ENCODE results near the gene CDH4.

The CDH4 gene

DNA sequence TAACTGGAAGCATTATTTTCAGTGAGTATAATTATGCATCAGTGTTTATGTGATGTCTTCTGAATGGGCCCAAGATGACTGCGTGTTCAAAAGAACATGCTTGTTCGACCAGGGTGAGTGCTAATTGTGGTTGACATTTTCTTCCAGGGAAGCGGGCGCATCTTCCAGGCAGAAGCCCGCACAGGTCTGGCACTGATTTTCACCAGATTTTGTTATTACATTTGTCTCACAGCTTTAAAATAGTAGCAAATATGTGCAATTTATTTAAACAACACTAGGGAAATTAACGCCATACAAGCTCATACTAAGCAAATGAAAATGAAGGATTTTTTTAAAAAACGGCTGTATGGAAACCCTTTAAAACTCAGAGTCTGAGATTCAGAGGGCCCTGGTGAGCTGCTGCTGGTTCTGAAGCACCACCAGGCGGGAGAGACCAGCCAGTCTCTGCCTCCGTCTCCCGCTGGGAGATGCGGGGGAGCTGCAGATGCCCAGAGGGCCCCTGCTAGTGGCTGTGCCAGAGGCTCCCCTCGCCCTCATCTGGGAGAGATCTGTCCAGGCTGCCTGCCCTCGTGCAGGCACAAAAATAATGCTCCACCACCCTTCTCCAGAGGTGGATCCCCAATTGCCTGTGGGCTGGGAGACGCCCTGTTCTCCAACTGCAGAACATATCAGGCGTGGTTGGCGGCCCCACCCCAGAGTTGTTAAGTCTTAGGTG, 516.7 kb downstream of the CDH4 start:
- no peaks in the 10 kb centered on the region for H3K9me3 ChIP-seq (replicated peaks in 1 of 2; ENCODE audit: control insufficient read depth in 2 of 2, insufficient read depth in 1 of 2, low read depth in 1 of 2, low read length in 2 of 2)
- H3K4me1 ChIP-seq (ENCODE audit: control insufficient read depth in 2 of 2, insufficient read depth in 1 of 2, low read depth in 1 of 2, low read length in 2 of 2), result no peaks in the 10 kb centered on the region
- H2AFZ ChIP-seq (ENCODE audit: low read length), result no peak overlapping the region
- no peak overlapping the region for H3K4ac ChIP-seq (ENCODE audit: low read length)
- WGBS, 2 donors (ENCODE audit: extremely low coverage in 2 of 2, insufficient read length in 2 of 2, insufficient replicate concordance in 1 of 2), result no CpG with 5 or more reads among the region's 16 CpGs
- H3K4me2 ChIP-seq (ENCODE audit: insufficient read depth, low read length, poor library complexity, severe bottlenecking), result no peak overlapping the region
- no peak for DNase-seq (ENCODE audit: low spot score)
- no peak overlapping the region for H2BK5ac ChIP-seq (ENCODE audit: low read length)
- no peak overlapping the region for H2BK12ac ChIP-seq (ENCODE audit: low read length)
- H2BK120ac ChIP-seq (ENCODE audit: low read depth, low read length), result no peak overlapping the region
- no peaks in the 10 kb centered on the region for H3K79me1 ChIP-seq (ENCODE audit: low read depth, low read length)
- no peak overlapping the region for H3K4me3 ChIP-seq (ENCODE audit: low read length in 2 of 2)
- H3K9ac ChIP-seq (ENCODE audit: low read depth, low read length, poor library complexity), result no peak overlapping the region
- H3K36me3 ChIP-seq (replicated peaks in 1 of 2; ENCODE audit: control insufficient read depth in 2 of 2, insufficient read depth in 2 of 2, low read length in 2 of 2), result no peaks in the 10 kb centered on the region
- H3K23ac ChIP-seq (ENCODE audit: low read depth, low read length, poor library complexity), result no peak overlapping the region
- H3K14ac ChIP-seq (ENCODE audit: low read length), result no peak overlapping the region
- H3K27ac ChIP-seq (replicated peaks; ENCODE audit: low read length), result no peak overlapping the region
- no peak overlapping the region for H4K8ac ChIP-seq (ENCODE audit: low read depth, low read length)
- H3K18ac ChIP-seq (ENCODE audit: low read length), result no peak overlapping the region
- H3K27me3 ChIP-seq (ENCODE audit: control insufficient read depth in 3 of 3, insufficient read depth in 3 of 3, low read depth in 1 of 3, low read length in 3 of 3), result no peaks in the 10 kb centered on the region
- H4K91ac ChIP-seq (ENCODE audit: low read depth, low read length, poor library complexity), result no peak overlapping the region
- no peak overlapping the region for H2AK5ac ChIP-seq (ENCODE audit: low read depth, low read length)
- H2BK15ac ChIP-seq (ENCODE audit: low read length), result no peak overlapping the region

GRCh38 chr20:61769286-61769832, 517.3 kb downstream of the CDH4 start:
- WGBS, 2 donors (ENCODE audit: extremely low coverage in 2 of 2, insufficient read length in 2 of 2, insufficient replicate concordance in 1 of 2), result no CpG with 5 or more reads among the region's 11 CpGs
- no peak for DNase-seq (ENCODE audit: low spot score)
- no peak overlapping the region for H4K91ac ChIP-seq (ENCODE audit: low read depth, low read length, poor library complexity)

GRCh38 chr20:61770113-61770585, 518.1 kb downstream of the CDH4 start:
- Histone ChIP-seq H2BK5ac (ENCODE audit: low read length) (no peak overlapping the region), H2AFZ (ENCODE audit: low read length) (no peak overlapping the region), H3K14ac (ENCODE audit: low read length) (no peak overlapping the region), H2AK5ac (ENCODE audit: low read depth, low read length) (no peak overlapping the region), H3K27ac (replicated peaks; ENCODE audit: low read length) (no peak overlapping the region), H2BK12ac (ENCODE audit: low read length) (no peak overlapping the region), H4K8ac (ENCODE audit: low read depth, low read length) (no peak overlapping the region), H3K79me1 (ENCODE audit: low read depth, low read length) (no peaks in the 10 kb centered on the region), H2BK120ac (ENCODE audit: low read depth, low read length) (no peak overlapping the region), H3K27me3 (ENCODE audit: control insufficient read depth in 3 of 3, insufficient read depth in 3 of 3, low read depth in 1 of 3, low read length in 3 of 3) (no peaks in the 10 kb centered on the region), H3K4ac (ENCODE audit: low read length) (no peak overlapping the region), H3K9me3 (replicated peaks in 1 of 2; ENCODE audit: control insufficient read depth in 2 of 2, insufficient read depth in 1 of 2, low read depth in 1 of 2, low read length in 2 of 2) (no peaks in the 10 kb centered on the region), H3K4me1 (ENCODE audit: control insufficient read depth in 2 of 2, insufficient read depth in 1 of 2, low read depth in 1 of 2, low read length in 2 of 2) (peaks cover 0 to 2% of the 10 kb centered on the region in 2 donors), H3K9ac (ENCODE audit: low read depth, low read length, poor library complexity) (no peak overlapping the region), H3K4me3 (ENCODE audit: low read length in 2 of 2) (no peak overlapping the region), H3K4me2 (ENCODE audit: insufficient read depth, low read length, poor library complexity, severe bottlenecking) (no peak overlapping the region), H4K91ac (ENCODE audit: low read depth, low read length, poor library complexity) (no peak overlapping the region), H2BK15ac (ENCODE audit: low read length) (no peak overlapping the region), H3K36me3 (replicated peaks in 1 of 2; ENCODE audit: control insufficient read depth in 2 of 2, insufficient read depth in 2 of 2, low read length in 2 of 2) (no peaks in the 10 kb centered on the region), H3K18ac (ENCODE audit: low read length) (no peak overlapping the region), H3K23ac (ENCODE audit: low read depth, low read length, poor library complexity) (no peak overlapping the region)
- DNase-seq (ENCODE audit: low spot score), result no peak
- no CpG with 5 or more reads among the region's 16 CpGs for WGBS, 2 donors (ENCODE audit: extremely low coverage in 2 of 2, insufficient read length in 2 of 2, insufficient replicate concordance in 1 of 2)

More at GRCh38 chr20:61769286-61769832, 517.3 kb downstream of the CDH4 start:
- H3K4me1 ChIP-seq (ENCODE audit: control insufficient read depth in 2 of 2, insufficient read depth in 1 of 2, low read depth in 1 of 2, low read length in 2 of 2), result peaks cover 0 to 2% of the 10 kb centered on the region in 2 donors
- no peak overlapping the region for H2BK120ac ChIP-seq (ENCODE audit: low read depth, low read length)
- H4K8ac ChIP-seq (ENCODE audit: low read depth, low read length), result no peak overlapping the region
- H3K36me3 ChIP-seq (replicated peaks in 1 of 2; ENCODE audit: control insufficient read depth in 2 of 2, insufficient read depth in 2 of 2, low read length in 2 of 2), result no peaks in the 10 kb centered on the region
- H3K14ac ChIP-seq (ENCODE audit: low read length), result no peak overlapping the region
- no peak overlapping the region for H3K4me2 ChIP-seq (ENCODE audit: insufficient read depth, low read length, poor library complexity, severe bottlenecking)
- no peaks in the 10 kb centered on the region for H3K79me1 ChIP-seq (ENCODE audit: low read depth, low read length)
- H3K9ac ChIP-seq (ENCODE audit: low read depth, low read length, poor library complexity), result no peak overlapping the region
- no peak overlapping the region for H2BK15ac ChIP-seq (ENCODE audit: low read length)
- H3K4me3 ChIP-seq (ENCODE audit: low read length in 2 of 2), result no peak overlapping the region
- H3K18ac ChIP-seq (ENCODE audit: low read length), result no peak overlapping the region
- no peak overlapping the region for H2AK5ac ChIP-seq (ENCODE audit: low read depth, low read length)
- H3K23ac ChIP-seq (ENCODE audit: low read depth, low read length, poor library complexity), result no peak overlapping the region
- no peak overlapping the region for H2AFZ ChIP-seq (ENCODE audit: low read length)
- H3K27me3 ChIP-seq (ENCODE audit: control insufficient read depth in 3 of 3, insufficient read depth in 3 of 3, low read depth in 1 of 3, low read length in 3 of 3), result no peaks in the 10 kb centered on the region
- H2BK5ac ChIP-seq (ENCODE audit: low read length), result no peak overlapping the region
- no peak overlapping the region for H3K27ac ChIP-seq (replicated peaks; ENCODE audit: low read length)
- H3K9me3 ChIP-seq (replicated peaks in 1 of 2; ENCODE audit: control insufficient read depth in 2 of 2, insufficient read depth in 1 of 2, low read depth in 1 of 2, low read length in 2 of 2), result no peaks in the 10 kb centered on the region
- no peak overlapping the region for H3K4ac ChIP-seq (ENCODE audit: low read length)
- H2BK12ac ChIP-seq (ENCODE audit: low read length), result no peak overlapping the region

- Histone ChIP-seq H3K9me3 (replicated peaks in 1 of 2; ENCODE audit: control insufficient read depth in 2 of 2, insufficient read depth in 1 of 2, low read depth in 1 of 2, low read length in 2 of 2) (no peaks in the 10 kb centered on the region), H3K23ac (ENCODE audit: low read depth, low read length, poor library complexity) (no peak overlapping the region), H3K18ac (ENCODE audit: low read length) (no peak overlapping the region), H2BK15ac (ENCODE audit: low read length) (no peak overlapping the region), H3K79me1 (ENCODE audit: low read depth, low read length) (no peaks in the 10 kb centered on the region), H2BK12ac (ENCODE audit: low read length) (no peak overlapping the region), H3K27me3 (ENCODE audit: control insufficient read depth in 3 of 3, insufficient read depth in 3 of 3, low read depth in 1 of 3, low read length in 3 of 3) (no peaks in the 10 kb centered on the region), H3K4me3 (ENCODE audit: low read length in 2 of 2) (no peak overlapping the region), H3K36me3 (replicated peaks in 1 of 2; ENCODE audit: control insufficient read depth in 2 of 2, insufficient read depth in 2 of 2, low read length in 2 of 2) (no peaks in the 10 kb centered on the region), H4K8ac (ENCODE audit: low read depth, low read length) (no peak overlapping the region), H2BK120ac (ENCODE audit: low read depth, low read length) (no peak overlapping the region), H3K27ac (replicated peaks; ENCODE audit: low read length) (no peak overlapping the region), H3K9ac (ENCODE audit: low read depth, low read length, poor library complexity) (no peak overlapping the region), H2AK5ac (ENCODE audit: low read depth, low read length) (no peak overlapping the region), H3K4me1 (ENCODE audit: control insufficient read depth in 2 of 2, insufficient read depth in 1 of 2, low read depth in 1 of 2, low read length in 2 of 2) (peaks cover 0 to 2% of the 10 kb centered on the region in 2 donors), H4K91ac (ENCODE audit: low read depth, low read length, poor library complexity) (no peak overlapping the region), H2BK5ac (ENCODE audit: low read length) (no peak overlapping the region), H3K4ac (ENCODE audit: low read length) (no peak overlapping the region), H2AFZ (ENCODE audit: low read length) (no peak overlapping the region), H3K4me2 (ENCODE audit: insufficient read depth, low read length, poor library complexity, severe bottlenecking) (no peak overlapping the region), H3K14ac (ENCODE audit: low read length) (no peak overlapping the region)
- no CpG with 5 or more reads among the region's 8 CpGs for WGBS, 2 donors (ENCODE audit: extremely low coverage in 2 of 2, insufficient read length in 2 of 2, insufficient replicate concordance in 1 of 2)
- no peak for DNase-seq (ENCODE audit: low spot score)
Measured at GRCh38 chr20:61771805-61772350, 519.8 kb downstream of the CDH4 start.
